ENCODE measurements around the gene DPH1. TPM values are rescaled to one million over a fixed set of nuclear protein-coding genes. Genes with fewer than 3 reads are reported as not detected.

DPH1 gene
- total and polyA plus RNA-seq, 2 donors (not counting 1 experiment from before 2014, with no cell fraction given) = 23.1 to 28.5 TPM

DNA sequence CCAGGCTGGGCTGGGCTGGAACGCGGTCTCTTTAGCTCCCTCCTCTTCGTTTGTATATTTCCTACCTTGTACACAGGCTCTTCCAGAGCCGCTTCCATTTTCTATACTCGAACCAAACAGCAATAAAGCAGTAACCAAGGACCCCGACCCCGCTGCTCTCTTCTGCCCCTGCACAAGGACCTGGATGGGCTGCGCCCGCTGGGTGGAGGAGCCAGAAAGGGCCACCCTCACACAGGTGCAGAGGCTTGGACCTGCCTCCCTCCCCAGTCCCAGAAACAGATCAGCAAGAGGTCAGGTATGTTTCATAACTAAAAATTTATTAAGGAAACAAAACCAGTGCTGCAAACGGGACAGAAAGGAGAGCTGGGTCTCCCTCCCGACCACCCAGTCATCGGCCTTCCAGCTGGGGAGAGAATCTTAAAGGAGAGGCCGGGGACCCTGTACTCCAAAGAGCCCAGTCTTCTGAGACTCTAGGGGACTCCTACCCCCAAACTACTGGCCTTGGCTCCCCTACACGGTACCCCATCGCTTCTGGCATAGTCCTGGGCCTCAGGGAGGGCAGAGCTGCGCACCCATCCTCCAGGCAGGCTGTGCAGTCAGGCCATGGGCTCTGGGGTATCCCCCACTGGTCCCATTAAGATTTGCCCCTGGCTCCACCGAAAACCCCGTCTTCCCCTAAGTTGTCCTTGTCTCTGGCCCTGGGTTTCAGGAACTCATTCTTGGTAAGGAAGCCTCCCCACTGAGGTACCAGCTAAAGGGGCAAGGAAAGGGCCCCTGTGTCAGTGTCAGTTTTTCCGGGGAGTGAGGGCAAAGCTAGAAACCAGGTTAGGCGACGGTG is 29.8 kb downstream of the DPH1 start:
- Histone ChIP-seq H2AFZ (ENCODE audit: low read length) (no peak overlapping the region), H3K4me3 (replicated peaks in 1 of 4; ENCODE audit: control extremely low read depth in 1 of 4, insufficient read depth in 1 of 4, low read depth in 3 of 4, low read length in 4 of 4) (peak overlapping the region in 1 of 4 experiments; percentile 80), H4K20me1 (ENCODE audit: control insufficient read depth, extremely low read depth, insufficient read depth, low read length) (no peaks in the 10 kb centered on the region), H3K9me3 (ENCODE audit: control insufficient read depth, insufficient read depth, low read depth, low read length) (no peaks in the 10 kb centered on the region), H3K36me3 (ENCODE audit: control insufficient read depth, insufficient read depth, low read length) (peaks cover 36% of the 10 kb centered on the region), H3K27ac (ENCODE audit: insufficient read depth, low read length) (peak overlapping the region; percentile 85), H3K79me2 (ENCODE audit: control insufficient read depth, insufficient read depth, low read length) (peaks cover 70% of the 10 kb centered on the region), H3K27me3 (ENCODE audit: control insufficient read depth, insufficient read depth, low read length) (no peaks in the 10 kb centered on the region), H3K4me1 (ENCODE audit: control insufficient read depth, extremely low read depth, insufficient read depth, low read length) (peaks cover 52% of the 10 kb centered on the region), H3K9ac (ENCODE audit: insufficient read depth, low read length) (peak overlapping the region; percentile 90), H3K4me2 (ENCODE audit: extremely low read depth, insufficient read depth, low read length) (peak overlapping the region; percentile 75)
- TF ChIP-seq, protein P1, sequence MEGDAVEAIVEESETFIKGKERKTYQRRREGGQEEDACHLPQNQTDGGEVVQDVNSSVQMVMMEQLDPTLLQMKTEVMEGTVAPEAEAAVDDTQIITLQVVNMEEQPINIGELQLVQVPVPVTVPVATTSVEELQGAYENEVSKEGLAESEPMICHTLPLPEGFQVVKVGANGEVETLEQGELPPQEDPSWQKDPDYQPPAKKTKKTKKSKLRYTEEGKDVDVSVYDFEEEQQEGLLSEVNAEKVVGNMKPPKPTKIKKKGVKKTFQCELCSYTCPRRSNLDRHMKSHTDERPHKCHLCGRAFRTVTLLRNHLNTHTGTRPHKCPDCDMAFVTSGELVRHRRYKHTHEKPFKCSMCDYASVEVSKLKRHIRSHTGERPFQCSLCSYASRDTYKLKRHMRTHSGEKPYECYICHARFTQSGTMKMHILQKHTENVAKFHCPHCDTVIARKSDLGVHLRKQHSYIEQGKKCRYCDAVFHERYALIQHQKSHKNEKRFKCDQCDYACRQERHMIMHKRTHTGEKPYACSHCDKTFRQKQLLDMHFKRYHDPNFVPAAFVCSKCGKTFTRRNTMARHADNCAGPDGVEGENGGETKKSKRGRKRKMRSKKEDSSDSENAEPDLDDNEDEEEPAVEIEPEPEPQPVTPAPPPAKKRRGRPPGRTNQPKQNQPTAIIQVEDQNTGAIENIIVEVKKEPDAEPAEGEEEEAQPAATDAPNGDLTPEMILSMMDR (conservative IDR thresholded peaks at IDR 0.05 in 1 of 2, IDR thresholded peaks at IDR 0.05 in 1 of 2; ENCODE audit: low read depth in 1 of 2, low read length in 2 of 2) = no peak
- TF ChIP-seq EZH2 (IDR thresholded peaks at IDR 0.05; ENCODE audit: low read length, missing control alignments) = no peak
- no peak for DNase-seq (ENCODE audit: low read depth in 2 of 2)

DNA sequence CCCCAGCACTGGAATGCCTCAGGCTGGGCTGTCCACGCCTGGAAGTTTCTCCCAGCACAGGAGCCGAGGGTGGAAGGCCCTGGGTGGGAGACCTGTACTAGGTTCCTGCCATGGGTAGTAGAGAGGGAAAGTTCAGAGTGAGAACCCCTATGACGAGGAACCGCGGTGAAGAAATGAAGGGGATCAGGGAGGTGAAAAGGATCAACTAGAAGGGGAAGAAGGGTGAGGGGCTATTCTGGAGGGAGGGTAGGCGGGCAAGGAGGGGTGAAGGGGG is 30.4 kb downstream of the DPH1 start:
- Histone ChIP-seq H3K4me1 (ENCODE audit: control insufficient read depth, extremely low read depth, insufficient read depth, low read length) (peaks cover 58% of the 10 kb centered on the region), H2AFZ (ENCODE audit: low read length) (no peak overlapping the region), H3K9me3 (ENCODE audit: control insufficient read depth, insufficient read depth, low read depth, low read length) (no peaks in the 10 kb centered on the region), H4K20me1 (ENCODE audit: control insufficient read depth, extremely low read depth, insufficient read depth, low read length) (no peaks in the 10 kb centered on the region), H3K36me3 (ENCODE audit: control insufficient read depth, insufficient read depth, low read length) (peaks cover 40% of the 10 kb centered on the region), H3K79me2 (ENCODE audit: control insufficient read depth, insufficient read depth, low read length) (peaks cover 67% of the 10 kb centered on the region), H3K4me2 (ENCODE audit: extremely low read depth, insufficient read depth, low read length) (peak overlapping the region; percentile 59), H3K9ac (ENCODE audit: insufficient read depth, low read length) (peak overlapping the region; percentile 46), H3K4me3 (replicated peaks in 1 of 4; ENCODE audit: control extremely low read depth in 1 of 4, insufficient read depth in 1 of 4, low read depth in 3 of 4, low read length in 4 of 4) (peak overlapping the region in 1 of 4 experiments; percentile 80), H3K27me3 (ENCODE audit: control insufficient read depth, insufficient read depth, low read length) (no peaks in the 10 kb centered on the region), H3K27ac (ENCODE audit: insufficient read depth, low read length) (peak overlapping the region; percentile 85)
- TF ChIP-seq EZH2 (IDR thresholded peaks at IDR 0.05; ENCODE audit: low read length, missing control alignments) = no peak
- no peak for DNase-seq (ENCODE audit: low read depth in 2 of 2)

DNA sequence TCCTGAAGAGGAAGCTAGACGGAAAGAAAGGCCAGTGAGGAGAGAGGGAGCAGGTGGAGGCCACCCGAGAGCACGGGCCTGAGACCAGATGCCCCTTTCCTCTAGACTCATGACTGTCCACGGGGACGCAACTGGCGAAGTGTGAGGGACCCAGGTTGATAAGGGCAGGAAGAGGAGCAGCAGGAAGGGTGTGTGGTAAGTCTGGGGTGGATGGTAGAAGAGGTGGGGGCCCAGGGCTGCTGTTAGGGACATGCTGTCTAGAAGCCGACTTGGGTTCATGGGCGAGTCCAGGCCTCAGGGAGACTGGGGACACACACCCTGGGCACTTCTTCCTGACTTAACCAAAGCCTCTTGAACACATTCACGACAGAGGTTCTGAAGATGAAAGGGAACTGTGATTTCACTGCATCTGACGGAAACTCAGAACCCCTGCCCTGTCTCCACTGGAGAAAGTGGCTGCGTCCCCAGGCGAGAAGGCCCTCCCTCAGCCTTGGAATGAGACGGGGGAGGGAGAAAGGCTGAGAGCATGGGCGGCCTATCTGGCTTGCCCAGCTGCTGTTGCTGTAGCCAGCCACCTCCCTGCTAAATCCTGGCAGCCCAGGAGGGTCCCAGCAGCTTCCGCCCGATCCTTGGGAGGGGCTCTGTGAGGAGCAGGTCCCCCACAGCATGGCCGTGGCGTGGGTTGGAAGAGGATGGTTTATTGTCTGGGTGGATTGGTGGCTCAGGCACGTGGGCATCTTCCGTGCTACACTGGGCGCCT is 30.9 kb downstream of the DPH1 start:
- Histone ChIP-seq H4K20me1 (ENCODE audit: control insufficient read depth, extremely low read depth, insufficient read depth, low read length) (no peaks in the 10 kb centered on the region), H2AFZ (ENCODE audit: low read length) (no peak overlapping the region), H3K36me3 (ENCODE audit: control insufficient read depth, insufficient read depth, low read length) (peaks cover 40% of the 10 kb centered on the region), H3K9me3 (ENCODE audit: control insufficient read depth, insufficient read depth, low read depth, low read length) (no peaks in the 10 kb centered on the region), H3K27me3 (ENCODE audit: control insufficient read depth, insufficient read depth, low read length) (no peaks in the 10 kb centered on the region), H3K4me1 (ENCODE audit: control insufficient read depth, extremely low read depth, insufficient read depth, low read length) (peaks cover 62% of the 10 kb centered on the region), H3K9ac (ENCODE audit: insufficient read depth, low read length) (peak overlapping the region; percentile 46), H3K27ac (ENCODE audit: insufficient read depth, low read length) (peak overlapping the region; percentile 85), H3K79me2 (ENCODE audit: control insufficient read depth, insufficient read depth, low read length) (peaks cover 64% of the 10 kb centered on the region), H3K4me2 (ENCODE audit: extremely low read depth, insufficient read depth, low read length) (no peak overlapping the region), H3K4me3 (replicated peaks in 1 of 4; ENCODE audit: control extremely low read depth in 1 of 4, insufficient read depth in 1 of 4, low read depth in 3 of 4, low read length in 4 of 4) (peak overlapping the region in 1 of 4 experiments; percentile 6)
- DNase-seq (ENCODE audit: low read depth in 2 of 2) = peak; percentile 31 to 36
- no peak for TF ChIP-seq EZH2 (IDR thresholded peaks at IDR 0.05; ENCODE audit: low read length, missing control alignments)
- TF ChIP-seq, protein P1 (conservative IDR thresholded peaks at IDR 0.05 in 1 of 2, IDR thresholded peaks at IDR 0.05 in 1 of 2; ENCODE audit: low read depth in 1 of 2, low read length in 2 of 2) = no peak

Measured in fibroblast of lung (primary cell).